Activated CD4-positive, alpha-beta T cell treated with anti-CD3 and anti-CD28 coated beads for 48 hours (primary cell): ENCODE measurements around the gene BRCA1.
"Not testable (repeated sequence)": the region's sequence is repeated elsewhere in the genome, so short reads cannot be mapped to it uniquely, and the experiment has no call there.

ENCODE experiments used
- DNase-seq: peaks from one replicate; pipeline ENCODE4 v3.0.0-alpha.2; 2020

BRCA1 gene

GRCh38 chr17:43024407-43025289 is 100.5 kb downstream of the BRCA1 start, which contains the start of gene RND2:
Gene RND2 (plus strand): TSS chr17:43025231. CDS start chr17:43025348, 117 bp downstream.
- DNase-seq, result peak; percentile 85

- peak; percentile 74 for DNase-seq
Measured at GRCh38 chr17:43021741-43022512, 103.2 kb downstream of the BRCA1 start, which contains the start of gene VAT1. Gene VAT1 (minus strand): TSS chr17:43022385. CDS start chr17:43022322, 63 bp downstream.

- peak; percentile 40 for DNase-seq
Measured at GRCh38 chr17:43020789-43021740, 104.1 kb downstream of the BRCA1 start.

DNA sequence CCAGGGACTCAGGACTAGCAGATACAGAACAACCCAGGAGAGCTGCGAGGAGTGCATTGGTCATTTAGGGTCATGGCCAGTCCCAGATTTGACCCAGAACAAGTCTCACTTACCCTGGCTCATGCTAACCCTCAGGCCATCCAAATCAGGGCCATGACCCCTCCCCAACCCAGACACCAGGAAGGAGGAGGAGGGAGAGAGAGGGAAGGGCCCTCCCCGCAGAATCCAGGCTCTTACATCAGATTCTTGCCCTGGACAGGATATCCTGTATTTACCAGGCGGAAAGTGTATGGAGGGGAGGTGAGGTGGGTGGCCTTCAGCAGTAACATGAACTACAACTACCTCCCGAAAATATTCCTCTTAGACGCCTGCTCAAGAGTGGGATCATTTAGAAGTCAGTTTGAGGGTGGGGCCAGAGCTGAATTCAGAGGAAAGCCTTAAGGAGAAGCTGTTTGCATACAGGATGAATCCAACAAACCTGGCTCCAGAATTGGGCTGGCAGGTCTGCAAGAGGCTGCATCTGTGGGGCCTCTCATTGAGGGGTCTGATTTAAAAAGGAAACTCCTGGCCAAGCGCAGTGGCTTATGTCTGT is 105.0 kb downstream of the BRCA1 start:
- no peak for DNase-seq

GRCh38 chr17:43019418-43019817 is 105.7 kb downstream of the BRCA1 start:
- no peak for DNase-seq

- no peak for DNase-seq
Measured at GRCh38 chr17:43018932-43019331, 106.2 kb downstream of the BRCA1 start.

GRCh38 chr17:43018008-43018853 is 106.9 kb downstream of the BRCA1 start:
- DNase-seq, result no peak

GRCh38 chr17:43016216-43016615 is 108.9 kb downstream of the BRCA1 start:
- DNase-seq, result no peak

GRCh38 chr17:43015579-43015978 is 109.6 kb downstream of the BRCA1 start:
- DNase-seq, result no peak

DNA sequence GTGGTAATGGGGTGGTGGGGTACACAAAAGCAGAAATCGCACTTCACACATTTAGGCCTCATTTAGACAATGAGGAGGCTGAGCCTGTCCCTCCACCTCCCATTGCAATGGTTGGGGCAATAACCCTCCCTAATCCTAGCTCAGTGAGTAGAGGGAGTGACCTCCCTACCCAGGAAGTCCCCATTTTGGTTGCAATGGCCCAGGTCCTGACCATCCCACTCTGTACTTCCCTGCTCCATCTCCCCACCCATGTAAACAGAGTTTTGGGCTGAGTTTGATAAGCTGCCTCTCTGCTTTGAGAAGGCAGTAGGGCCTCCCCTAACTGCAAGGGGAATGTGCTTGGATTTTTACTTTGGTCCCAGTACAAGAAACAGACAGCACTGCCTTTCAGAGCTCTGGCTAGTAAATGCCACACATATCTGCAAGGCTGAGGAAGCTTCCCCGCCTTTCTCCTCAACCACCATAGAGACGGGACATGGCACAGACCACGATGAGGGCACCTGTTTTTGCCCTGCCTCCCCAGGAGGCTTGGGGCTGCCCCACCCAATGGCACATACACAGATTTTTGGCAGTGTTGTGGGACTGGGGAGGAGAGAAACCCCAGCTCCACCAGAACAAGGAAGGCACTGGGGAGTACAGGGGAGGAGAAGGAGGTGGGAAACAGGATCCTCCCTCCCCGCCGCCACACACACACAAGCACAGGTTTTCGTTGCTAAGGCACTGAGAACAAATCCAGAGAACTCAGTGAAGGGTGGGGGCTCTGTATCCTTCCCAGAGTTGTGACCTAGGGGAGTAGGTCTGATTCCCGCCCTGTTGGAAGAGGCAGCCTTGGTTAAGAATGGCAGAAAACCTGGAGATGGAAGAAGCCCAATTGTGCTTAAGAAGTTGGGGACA is 110.3 kb downstream of the BRCA1 start:
- no peak for DNase-seq

GRCh38 chr17:43014020-43014648 is 111.0 kb downstream of the BRCA1 start:
- DNase-seq, result no peak

DNA sequence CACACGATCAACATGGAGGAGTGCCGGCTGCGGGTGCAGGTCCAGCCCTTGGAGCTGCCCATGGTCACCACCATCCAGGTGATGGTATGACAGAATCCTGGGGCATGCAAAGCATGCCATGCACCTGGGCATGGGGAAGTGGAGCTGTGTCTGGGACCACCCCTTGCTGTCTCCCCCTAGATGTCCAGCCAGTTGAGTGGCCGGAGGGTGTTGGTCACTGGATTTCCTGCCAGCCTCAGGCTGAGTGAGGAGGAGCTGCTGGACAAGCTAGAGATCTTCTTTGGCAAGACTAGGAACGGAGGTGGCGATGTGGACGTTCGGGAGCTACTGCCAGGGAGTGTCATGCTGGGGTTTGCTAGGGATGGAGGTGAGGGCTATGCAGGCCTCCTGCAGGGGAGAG is 111.9 kb downstream of the BRCA1 start:
- no peak for DNase-seq

DNA sequence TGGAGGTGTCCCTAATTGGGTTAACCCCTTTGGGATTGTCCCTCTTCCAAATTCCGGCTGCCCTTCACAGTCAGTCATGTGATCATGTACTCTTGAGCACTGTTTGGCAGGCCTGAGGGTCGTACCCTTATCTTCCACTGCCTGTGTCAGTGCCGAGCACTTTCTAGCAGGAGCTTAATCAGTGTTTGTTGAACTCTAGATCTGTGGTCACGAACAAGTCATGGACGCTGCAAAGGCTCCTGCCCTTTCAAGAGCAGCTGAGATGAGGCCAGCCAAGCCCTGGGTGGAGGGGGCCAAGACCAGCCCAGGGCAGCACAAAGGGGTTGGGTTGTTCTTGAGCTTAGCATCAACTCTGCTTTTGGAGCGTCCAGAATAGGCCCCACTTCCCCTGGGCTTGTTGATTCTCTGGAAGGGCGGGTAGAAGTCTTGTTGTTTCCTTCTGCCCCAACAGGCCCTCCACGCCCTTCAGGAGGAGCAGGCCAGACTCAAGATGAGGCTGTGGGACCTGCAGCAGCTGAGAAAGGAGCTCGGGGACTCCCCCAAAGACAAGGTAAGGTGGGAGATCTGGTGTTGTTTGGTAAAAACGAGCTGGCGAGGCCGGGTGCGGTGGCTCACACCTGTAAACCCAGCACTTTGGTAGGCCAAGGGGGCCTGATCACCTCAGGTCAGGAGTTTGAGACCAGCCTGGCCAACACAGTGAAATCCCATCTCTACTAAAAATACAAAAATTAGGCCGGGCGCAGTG is 113.3 kb downstream of the BRCA1 start:
- DNase-seq, result no peak

DNA sequence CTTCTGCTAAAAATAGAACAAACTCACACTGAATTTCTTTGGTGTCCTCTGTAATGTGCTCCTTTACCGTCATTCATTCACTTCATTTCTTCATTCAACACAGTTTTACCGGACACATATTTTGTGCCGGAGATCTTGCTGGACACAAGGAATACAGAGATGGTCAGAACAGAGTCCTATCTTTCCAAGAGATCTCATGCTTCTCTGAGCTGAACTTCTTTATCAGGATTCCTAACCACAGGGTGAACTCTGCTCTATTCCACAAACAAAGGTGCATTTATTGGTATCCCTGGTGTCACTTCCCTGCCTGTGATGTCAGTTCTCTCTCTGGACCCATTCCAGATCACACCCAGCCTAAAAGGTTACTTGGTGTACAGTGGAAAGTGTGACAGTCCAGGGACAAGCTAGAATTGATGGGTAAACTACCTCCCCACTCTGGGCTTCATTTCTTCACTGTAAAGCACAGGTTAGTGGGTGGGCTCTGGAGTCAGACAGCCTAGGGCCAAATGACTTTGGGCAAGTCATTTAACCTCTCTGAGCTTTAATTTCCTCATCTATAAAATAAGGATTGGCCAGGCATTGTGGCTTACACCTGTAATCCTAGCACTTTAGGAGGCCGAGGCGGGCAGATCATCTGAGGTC is 114.4 kb downstream of the BRCA1 start:
- no peak for DNase-seq

DNA sequence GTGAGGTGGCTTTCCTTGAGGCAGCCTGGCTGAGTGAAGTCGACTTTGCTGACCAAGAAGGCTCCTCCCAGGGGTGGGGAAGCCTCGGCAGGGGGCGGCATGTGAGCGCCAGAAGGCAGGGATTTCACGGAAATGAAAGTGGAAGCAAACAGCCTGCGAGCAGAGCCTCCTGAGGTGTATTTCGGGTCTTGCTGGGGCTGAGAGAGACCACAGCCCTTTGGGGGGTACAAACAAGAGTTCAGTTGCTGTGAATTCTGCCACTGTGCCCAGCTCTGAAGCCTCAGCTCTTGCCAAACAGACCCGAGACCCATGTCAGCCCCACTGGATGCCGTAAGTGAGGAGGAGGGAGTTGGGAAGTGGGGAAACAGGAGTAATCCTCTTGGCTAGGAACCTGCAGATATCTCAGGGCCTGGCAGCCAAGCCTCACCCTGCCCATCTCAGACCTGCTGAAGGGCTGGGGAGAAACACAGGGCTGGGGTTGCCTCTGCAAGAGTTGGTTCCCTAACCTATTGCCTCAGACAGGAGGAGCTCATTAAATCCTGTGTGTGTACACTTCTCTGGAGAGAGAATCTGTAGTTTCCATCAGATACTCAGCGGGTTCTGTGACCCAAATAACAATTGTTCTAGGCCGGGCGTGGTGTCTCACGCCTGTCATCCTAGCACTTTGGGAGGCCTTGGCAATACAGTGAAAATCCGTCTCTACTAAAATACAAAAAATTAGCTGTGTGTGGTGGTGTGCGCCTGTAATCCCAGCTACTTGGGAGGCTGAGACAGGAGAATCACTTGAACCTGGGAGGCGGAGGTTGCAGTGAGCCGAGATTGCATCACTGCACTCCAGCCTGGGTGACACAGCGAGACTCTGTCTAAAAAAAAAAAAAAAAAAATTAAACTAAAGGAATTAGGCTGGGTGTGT is 118.3 kb downstream of the BRCA1 start, which contains the start of gene IFI35:
Gene IFI35 (plus strand): TSS at position 146 of the 913 bp plus-strand sequence. CDS start 164 bp downstream, at position 310.
- DNase-seq, result peak; percentile 91

GRCh38 chr17:43003542-43004172 is 121.5 kb downstream of the BRCA1 start:
- no peak for DNase-seq

DNA sequence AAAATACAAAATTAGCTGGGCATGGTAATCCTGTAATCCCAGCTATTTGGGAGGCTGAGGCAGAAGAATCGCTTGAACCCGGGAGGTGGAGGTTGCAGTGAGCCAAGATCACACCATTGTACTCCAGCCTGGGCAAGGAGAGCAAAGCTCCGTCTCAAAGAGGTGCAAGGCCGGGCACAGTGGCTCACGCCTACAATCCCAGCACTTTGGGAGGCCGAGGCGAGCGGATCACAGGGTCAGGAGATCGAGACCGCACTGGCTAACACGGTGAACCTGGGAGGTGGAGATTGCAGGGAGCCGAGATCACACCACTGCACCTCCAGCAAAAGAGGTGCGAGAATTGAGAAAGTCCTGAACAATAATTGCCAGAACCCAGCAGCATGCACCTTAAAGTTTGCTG is 124.3 kb downstream of the BRCA1 start:
- DNase-seq, result not testable (repeated sequence)
